ENCODE measurements around the gene TMEM269. TPM values are rescaled to one million over a fixed set of nuclear protein-coding genes. Genes with fewer than 3 reads are reported as not detected.

Gene TMEM269
- total RNA-seq, 4 donors from 2014 or later, result 0.12 TPM; not detected in 3

GRCh38 chr1:42820813-42821212 lies 36.0 kb downstream of the TMEM269 start:
- H3K27me3 ChIP-seq, result no peaks in the 10 kb centered on the region
- peaks cover 0 to 38% (median 9%) of the 10 kb centered on the region in 3 donors for H3K4me1 ChIP-seq
- H3K36me3 ChIP-seq, result no peaks in the 10 kb centered on the region
- TF ChIP-seq EP300 (IDR thresholded peaks at IDR 0.05) (no peak), POLR2AphosphoS5 (IDR thresholded peaks at IDR 0.05) (no peak), CTCF (IDR thresholded peaks at IDR 0.05) (no peak), POLR2A (IDR thresholded peaks at IDR 0.05) (no peak)
- WGBS, 2 donors (ENCODE audit: low coverage in 1 of 2), result 50 to 75% methylated on average over 1 of the region's 1 CpG
- no peak for ATAC-seq
- H3K4me3 ChIP-seq, result no peak overlapping the region
- no peak overlapping the region for H3K27ac ChIP-seq
- no peaks in the 10 kb centered on the region for H3K9me3 ChIP-seq

DNA sequence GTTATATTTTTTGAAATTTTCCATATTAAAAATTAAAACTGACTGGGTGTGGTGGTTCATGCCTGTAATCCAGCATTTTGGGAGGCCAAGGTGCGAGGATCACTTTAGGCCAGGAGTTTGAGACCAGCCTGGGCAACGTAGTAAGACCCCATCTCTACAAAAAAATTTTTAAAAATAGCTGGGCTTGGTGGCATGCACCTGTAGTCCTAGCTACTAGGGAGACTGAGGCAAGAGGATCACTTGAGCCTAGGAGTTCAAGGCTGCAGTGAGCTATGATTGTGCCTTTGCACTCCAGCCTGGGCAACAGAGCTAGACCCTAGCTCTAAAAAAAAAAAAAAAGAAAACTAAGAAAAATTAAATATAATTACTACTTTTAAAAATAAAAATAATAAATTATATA lies 36.9 kb downstream of the TMEM269 start:
- Histone ChIP-seq H3K36me3 (no peaks in the 10 kb centered on the region), H3K9me3 (no peaks in the 10 kb centered on the region), H3K27ac (no peak overlapping the region), H3K4me3 (no peak overlapping the region), H3K27me3 (no peaks in the 10 kb centered on the region), H3K4me1 (peaks cover 0 to 30% (median 5%) of the 10 kb centered on the region in 3 donors)
- TF ChIP-seq POLR2A (IDR thresholded peaks at IDR 0.05), result no peak
- TF ChIP-seq EP300 (IDR thresholded peaks at IDR 0.05), result no peak
- no peak for TF ChIP-seq CTCF (IDR thresholded peaks at IDR 0.05)
- TF ChIP-seq POLR2AphosphoS5 (IDR thresholded peaks at IDR 0.05), result no peak
- WGBS, 2 donors (ENCODE audit: low coverage in 1 of 2), result 91 to 95% methylated on average over 2 of the region's 2 CpGs
- no peak for ATAC-seq

- H3K4me3 ChIP-seq, result no peak overlapping the region
- H3K27ac ChIP-seq, result no peak overlapping the region
- H3K36me3 ChIP-seq, result no peaks in the 10 kb centered on the region
- H3K9me3 ChIP-seq, result no peaks in the 10 kb centered on the region
- TF ChIP-seq POLR2A (IDR thresholded peaks at IDR 0.05) (no peak), CTCF (IDR thresholded peaks at IDR 0.05) (no peak), EP300 (IDR thresholded peaks at IDR 0.05) (no peak), POLR2AphosphoS5 (IDR thresholded peaks at IDR 0.05) (no peak)
- WGBS, 2 donors (ENCODE audit: low coverage in 1 of 2), result 28 to 41% methylated on average over 2 of the region's 2 CpGs
- H3K4me1 ChIP-seq, result peaks cover 0 to 25% (median 2%) of the 10 kb centered on the region in 3 donors
- H3K27me3 ChIP-seq, result no peaks in the 10 kb centered on the region
- ATAC-seq, result no peak
These were observed 38.1 kb downstream of the TMEM269 start for GRCh38 chr1:42822800-42823392.

GRCh38 chr1:42824481-42825035 lies 39.8 kb downstream of the TMEM269 start:
- Histone ChIP-seq H3K4me3 (no peak overlapping the region), H3K9me3 (no peaks in the 10 kb centered on the region), H3K4me1 (peaks cover 0 to 19% (median 0%) of the 10 kb centered on the region in 3 donors), H3K36me3 (peaks cover 0 to 6% of the 10 kb centered on the region in 2 donors), H3K27me3 (no peaks in the 10 kb centered on the region), H3K27ac (no peak overlapping the region)
- ATAC-seq, result no peak
- TF ChIP-seq CTCF (IDR thresholded peaks at IDR 0.05), result no peak
- no peak for TF ChIP-seq EP300 (IDR thresholded peaks at IDR 0.05)
- TF ChIP-seq POLR2A (IDR thresholded peaks at IDR 0.05), result no peak
- TF ChIP-seq POLR2AphosphoS5 (IDR thresholded peaks at IDR 0.05), result no peak
- 91 to 95% methylated on average over 3 to 4 of the region's 4 CpGs for WGBS, 2 donors (ENCODE audit: low coverage in 1 of 2)

Data from gastroesophageal sphincter (tissue), 4 donors.